Loucy (cell line): ENCODE results near the gene GINS1.

Experiments used
- H2AFZ ChIP-seq: fragments of 200-600 bp; sonication (generic); 2 replicates; pipeline ENCODE4 v1.6.0; 2016; ENCODE audit warnings: antibody characterized with exemption, mild to moderate bottlenecking, low read length, moderate library complexity
- H3F3A ChIP-seq: fragments of 200-600 bp; 2 replicates; pipeline ENCODE4 v1.6.0; 2016; ENCODE audit warnings: antibody characterized with exemption, low read depth, mild to moderate bottlenecking
- H3K27me3 ChIP-seq: fragments of 200-600 bp; sonication (generic); 2 replicates; pipeline ENCODE4 v1.6.1; 2014; ENCODE audit warnings: low read length, mild to moderate bottlenecking; ENCODE audit not compliant: insufficient read depth, poor library complexity, severe bottlenecking
- H3K36me3 ChIP-seq: fragments of 200-600 bp; sonication (generic); 2 replicates; pipeline ENCODE4 v1.6.1; 2016; ENCODE audit warnings: low read length; ENCODE audit not compliant: insufficient read depth
- H3K4me1 ChIP-seq: fragments of 200-600 bp; sonication (generic); 2 replicates; pipeline ENCODE4 v1.5.1; 2014; ENCODE audit warnings: low read length, mild to moderate bottlenecking; ENCODE audit not compliant: insufficient read depth, poor library complexity, severe bottlenecking
- H3K4me2 ChIP-seq: fragments of 200-600 bp; sonication (generic); 2 replicates; pipeline ENCODE4 v1.6.0; 2014; ENCODE audit warnings: antibody characterized with exemption, low read length, low read depth, mild to moderate bottlenecking; ENCODE audit not compliant: poor library complexity, severe bottlenecking
- H3K4me3 ChIP-seq: fragments of 200-600 bp; sonication (generic); 2 replicates; pipeline ENCODE4 v1.5.1; 2014; ENCODE audit warnings: low read length, mild to moderate bottlenecking, mixed read lengths; ENCODE audit not compliant: poor library complexity, severe bottlenecking
- H3K79me2 ChIP-seq: fragments of 200-600 bp; sonication (generic); 2 replicates; pipeline ENCODE4 v1.6.1; 2014; ENCODE audit warnings: low read length; ENCODE audit not compliant: insufficient read depth
- H3K9ac ChIP-seq: fragments of 200-600 bp; sonication (generic); 2 replicates; pipeline ENCODE4 v1.6.0; 2014; ENCODE audit warnings: mild to moderate bottlenecking, low read depth, low read length, moderate library complexity; ENCODE audit not compliant: poor library complexity, severe bottlenecking
- H3K9me2 ChIP-seq: fragments of 200-600 bp; sonication (generic); replicated peaks from 2 replicates; pipeline ENCODE4 v1.6.1; 2016; ENCODE audit warnings: low read depth, low read length, mixed read lengths
- H3K9me3 ChIP-seq: fragments of 200-600 bp; sonication (generic); 2 replicates; pipeline ENCODE4 v1.6.1; 2014; ENCODE audit warnings: mild to moderate bottlenecking, antibody characterized with exemption, low read length, low read depth; ENCODE audit not compliant: insufficient read depth
- H4K20me1 ChIP-seq: fragments of 200-600 bp; sonication (generic); 2 replicates; pipeline ENCODE4 v1.6.0; 2014; ENCODE audit warnings: antibody characterized with exemption, low read length, mild to moderate bottlenecking; ENCODE audit not compliant: insufficient read depth, poor library complexity, severe bottlenecking
- EZH2phosphoT487 ChIP-seq: fragments of 200-600 bp; IDR thresholded peaks from 2 replicates; pipeline ENCODE4 v1.6.1; 2018; ENCODE audit warnings: antibody characterized with exemption, mild to moderate bottlenecking, moderate library complexity, borderline replicate concordance
- TF ChIP-seq, protein P1 (sequence below): fragments of 200-600 bp; sonication (generic); conservative IDR thresholded peaks from 2 replicates; pipeline ENCODE4 v1.5.1; 2014; ENCODE audit warnings: mild to moderate bottlenecking, antibody characterized with exemption, low read length

GINS1 gene

DNA sequence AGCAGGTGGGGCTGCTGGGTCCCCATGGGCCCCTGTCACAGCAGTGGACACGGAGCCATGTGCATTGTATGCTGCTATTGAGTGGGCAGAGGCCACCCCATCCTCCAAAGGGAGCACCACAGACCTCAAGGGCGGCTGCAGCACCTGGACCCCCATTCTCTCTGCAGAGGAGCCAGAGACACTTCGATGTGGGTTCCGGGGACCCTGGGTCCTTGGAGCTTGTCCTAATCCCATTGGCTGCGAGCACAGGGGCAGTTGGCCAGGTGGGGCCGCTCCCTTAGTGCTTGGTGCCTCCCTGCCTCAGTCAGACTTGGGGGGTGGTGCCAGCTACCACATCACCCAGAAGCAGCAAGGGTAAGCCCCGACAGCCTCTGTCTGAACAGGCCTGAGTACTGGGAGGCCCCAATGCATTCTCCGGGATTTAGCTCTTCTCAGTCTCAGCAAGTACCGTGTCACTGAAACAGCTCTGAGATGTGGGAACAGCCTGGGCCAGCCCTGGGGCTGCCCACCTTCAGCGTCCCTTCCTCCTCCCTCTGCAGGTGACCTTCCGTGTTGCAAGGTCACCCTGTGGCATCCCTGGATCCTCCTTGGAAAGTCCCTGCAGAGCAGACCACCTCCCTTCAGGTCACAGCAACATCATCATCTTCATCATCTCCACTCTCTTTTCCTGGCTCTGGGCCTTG lies 73.9 kb downstream of the GINS1 start:
- Histone ChIP-seq H3K4me3 (no peak overlapping the region), H3F3A (no peaks in the 10 kb centered on the region), H4K20me1 (no peaks in the 10 kb centered on the region), H2AFZ (no peak overlapping the region), H3K79me2 (no peaks in the 10 kb centered on the region), H3K9me3 (no peaks in the 10 kb centered on the region), H3K9ac (no peak overlapping the region), H3K36me3 (peaks cover 48% of the 10 kb centered on the region; the same call in 1 of the 2 replicates), H3K4me2 (no peak overlapping the region), H3K4me1 (peaks cover 5% of the 10 kb centered on the region), H3K9me2 (no peaks in the 10 kb centered on the region), H3K27me3 (no peaks in the 10 kb centered on the region)
- TF ChIP-seq EZH2phosphoT487, result no peak
- TF ChIP-seq, protein P1, sequence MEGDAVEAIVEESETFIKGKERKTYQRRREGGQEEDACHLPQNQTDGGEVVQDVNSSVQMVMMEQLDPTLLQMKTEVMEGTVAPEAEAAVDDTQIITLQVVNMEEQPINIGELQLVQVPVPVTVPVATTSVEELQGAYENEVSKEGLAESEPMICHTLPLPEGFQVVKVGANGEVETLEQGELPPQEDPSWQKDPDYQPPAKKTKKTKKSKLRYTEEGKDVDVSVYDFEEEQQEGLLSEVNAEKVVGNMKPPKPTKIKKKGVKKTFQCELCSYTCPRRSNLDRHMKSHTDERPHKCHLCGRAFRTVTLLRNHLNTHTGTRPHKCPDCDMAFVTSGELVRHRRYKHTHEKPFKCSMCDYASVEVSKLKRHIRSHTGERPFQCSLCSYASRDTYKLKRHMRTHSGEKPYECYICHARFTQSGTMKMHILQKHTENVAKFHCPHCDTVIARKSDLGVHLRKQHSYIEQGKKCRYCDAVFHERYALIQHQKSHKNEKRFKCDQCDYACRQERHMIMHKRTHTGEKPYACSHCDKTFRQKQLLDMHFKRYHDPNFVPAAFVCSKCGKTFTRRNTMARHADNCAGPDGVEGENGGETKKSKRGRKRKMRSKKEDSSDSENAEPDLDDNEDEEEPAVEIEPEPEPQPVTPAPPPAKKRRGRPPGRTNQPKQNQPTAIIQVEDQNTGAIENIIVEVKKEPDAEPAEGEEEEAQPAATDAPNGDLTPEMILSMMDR, result no peak

DNA sequence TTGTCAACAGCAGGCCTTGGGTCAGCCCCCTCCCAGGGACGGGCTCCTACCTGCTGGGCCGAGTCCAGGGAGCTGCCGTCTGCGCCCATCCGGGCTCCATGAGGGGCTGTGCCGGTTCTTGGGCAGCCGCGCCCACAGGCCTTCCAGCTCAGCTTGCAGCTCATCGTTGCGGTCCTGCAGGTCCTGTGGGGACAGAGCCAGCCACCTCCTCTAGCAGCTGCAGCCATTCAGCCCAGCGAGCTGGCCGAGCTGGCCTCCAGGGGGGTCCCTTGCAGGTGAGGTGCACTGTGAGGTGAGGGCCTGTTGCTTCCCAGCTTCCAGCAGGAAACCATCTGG lies 74.4 kb downstream of the GINS1 start:
- no peaks in the 10 kb centered on the region for H3K79me2 ChIP-seq
- no peaks in the 10 kb centered on the region for H3K9me3 ChIP-seq
- no peaks in the 10 kb centered on the region for H3F3A ChIP-seq
- H3K9ac ChIP-seq, result no peak overlapping the region
- H4K20me1 ChIP-seq, result no peaks in the 10 kb centered on the region
- H3K4me3 ChIP-seq, result no peak overlapping the region
- H3K36me3 ChIP-seq, result peaks cover 48% of the 10 kb centered on the region; the same call in 1 of the 2 replicates
- no peak overlapping the region for H3K4me2 ChIP-seq
- H3K4me1 ChIP-seq, result peaks cover 5% of the 10 kb centered on the region
- H2AFZ ChIP-seq, result no peak overlapping the region
- no peaks in the 10 kb centered on the region for H3K27me3 ChIP-seq
- no peaks in the 10 kb centered on the region for H3K9me2 ChIP-seq
- TF ChIP-seq EZH2phosphoT487, result no peak
- TF ChIP-seq, protein P1, result no peak

DNA sequence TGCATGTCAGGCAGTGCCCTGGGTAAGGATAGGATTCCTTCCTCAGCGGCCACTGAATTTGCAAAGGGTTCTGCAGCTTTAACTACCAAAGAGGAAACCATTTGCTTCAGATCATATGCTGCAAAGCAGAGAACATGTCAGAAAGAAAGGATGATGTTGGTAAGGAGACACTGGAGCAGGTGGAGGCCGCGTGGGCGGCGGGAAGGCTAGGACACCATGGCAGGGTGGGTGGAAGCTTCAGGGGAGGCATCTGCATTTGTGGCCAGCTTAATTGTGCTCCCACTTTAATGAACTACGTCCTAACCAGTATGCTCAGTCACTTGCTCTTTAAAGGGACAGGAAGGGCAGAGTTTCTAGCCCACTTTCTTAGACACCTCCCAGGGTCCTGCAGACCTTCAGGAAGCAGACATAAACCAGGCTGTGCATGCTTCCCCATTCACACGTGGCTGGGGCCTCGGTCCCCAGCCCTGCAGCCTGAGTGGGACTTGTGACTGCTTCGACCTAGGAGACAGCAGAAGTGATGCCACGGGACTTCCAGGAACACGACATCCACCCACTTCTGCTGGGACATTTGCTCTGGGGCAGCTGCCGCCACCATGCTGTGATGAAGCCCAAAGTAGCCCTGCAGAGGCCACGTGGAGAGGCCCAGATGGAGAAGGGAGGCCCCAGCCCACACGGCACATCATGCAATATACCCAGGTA lies 76.1 kb downstream of the GINS1 start:
- H3K4me3 ChIP-seq, result no peak overlapping the region
- no peak overlapping the region for H3K4me2 ChIP-seq

More for the DNA sequence above, 76.1 kb downstream of the GINS1 start:
- Histone ChIP-seq H3K9me2 (no peaks in the 10 kb centered on the region), H2AFZ (no peak overlapping the region), H3K4me1 (peaks cover 5% of the 10 kb centered on the region), H3K9ac (no peak overlapping the region), H3K79me2 (no peaks in the 10 kb centered on the region), H3K9me3 (no peaks in the 10 kb centered on the region), H3K36me3 (peaks cover 48% of the 10 kb centered on the region; the same call in 1 of the 2 replicates), H3F3A (no peaks in the 10 kb centered on the region), H3K27me3 (no peaks in the 10 kb centered on the region), H4K20me1 (no peaks in the 10 kb centered on the region)
- TF ChIP-seq EZH2phosphoT487, result no peak
- TF ChIP-seq, protein P1, result no peak
